B cell (primary cell): Measurements from ENCODE around the gene CCDC146. TPM values are rescaled to one million over a fixed set of nuclear protein-coding genes. Genes with fewer than 3 reads are reported as not detected.
"Not testable (repeated sequence)": the region's sequence is repeated elsewhere in the genome, so short reads cannot be mapped to it uniquely, and the experiment has no call there.

Experiments used
- ATAC-seq: fragments of 200-7000 bp; cut with Tn5 transposase; one replicate; pipeline ENCODE4 v1.10.0; 2021; ENCODE audit warnings: low read depth, mild to moderate bottlenecking, moderate number of reproducible peaks, moderate library complexity
- CTCF ChIA-PET: fragments of 350-600 bp; sonication (Branson Sonifier 250); formaldehyde crosslinking; loops from one replicate; lab custom pipeline; 2021; ENCODE audit warnings: antibody characterized with exemption, inconsistent platforms; lab: Charles Lee
- POLR2A ChIA-PET: fragments of 350-600 bp; sonication (Branson Sonifier 250); formaldehyde crosslinking; loops from one replicate; lab custom pipeline; 2021; ENCODE audit warnings: antibody characterized with exemption; lab: Charles Lee
- DNase-seq: peaks from one replicate; pipeline ENCODE4 v3.0.0; 2013
- H2AFZ ChIP-seq: 2 replicates; pipeline ENCODE4 v1.6.1; 2012; ENCODE audit warnings: mild to moderate bottlenecking, low read depth, low read length; ENCODE audit not compliant: insufficient read depth, poor library complexity, severe bottlenecking
- H3K27ac ChIP-seq, 2 donors: 1 replicate in 1 of 2; 2 replicates in 1 of 2; pipeline ENCODE4 v1.5.1; 2012 to 2013; ENCODE audit warnings: low read length in 2 of 2, mild to moderate bottlenecking in 2 of 2, moderate library complexity in 1 of 2
- H3K27me3 ChIP-seq, 4 experiments: fragments of 200-600 bp in 1 of 4; sonication (generic) in 1 of 4; replicated peaks in 1 of 4; 1 replicate in 2 of 4; 2 replicates in 2 of 4; pipeline versions ENCODE4 v1.6.1 to v1.7.0; 2013 to 2016; ENCODE audit warnings: low read length in 3 of 4, mild to moderate bottlenecking in 2 of 4, mixed read lengths in 1 of 4, moderate library complexity in 1 of 4; ENCODE audit not compliant: insufficient read depth in 4 of 4, control insufficient read depth in 3 of 4; ENCODE audit errors: control extremely low read depth in 1 of 4
- H3K36me3 ChIP-seq, 2 experiments: replicated peaks in 1 of 2; 1 replicate in 1 of 2; 2 replicates in 1 of 2; pipeline versions ENCODE4 v1.6.1 to v1.7.1; 2013; ENCODE audit warnings: low read length in 1 of 2; ENCODE audit not compliant: insufficient read depth in 2 of 2, control insufficient read depth in 1 of 2; ENCODE audit errors: control extremely low read depth in 1 of 2, extremely low read depth in 1 of 2
- H3K4me1 ChIP-seq, 2 donors: fragments of 200-600 bp in 1 of 2; sonication (generic) in 1 of 2; 1 replicate in 1 of 2; 2 replicates in 1 of 2; pipeline versions ENCODE4 v1.5.1 to v1.6.1; 2013 to 2017; ENCODE audit warnings: low read length in 2 of 2; ENCODE audit not compliant: control insufficient read depth in 2 of 2, insufficient read depth in 2 of 2
- H3K4me2 ChIP-seq: replicated peaks from 2 replicates; pipeline ENCODE3; 2012; ENCODE audit warnings: mild to moderate bottlenecking, low read depth, low read length; ENCODE audit not compliant: poor library complexity, severe bottlenecking
- H3K4me3 ChIP-seq, 5 experiments: fragments of 200-600 bp in 1 of 5; sonication (generic) in 1 of 5; 1 replicate in 3 of 5; 2 replicates in 2 of 5; pipeline versions ENCODE4 v1.5.1 to v1.7.0; 2011 to 2016; ENCODE audit warnings: low read length in 4 of 5, mild to moderate bottlenecking in 4 of 5, low read depth in 2 of 5, control low read depth in 1 of 5, moderate library complexity in 1 of 5; ENCODE audit not compliant: insufficient read depth in 1 of 5; ENCODE audit errors: control extremely low read depth in 1 of 5, extremely low read depth in 1 of 5
- H3K79me2 ChIP-seq: fragments of 200-600 bp; sonication (generic); one replicate; pipeline ENCODE4 v1.6.0; 2016; ENCODE audit warnings: low read length; ENCODE audit not compliant: control insufficient read depth, insufficient read depth
- H3K9ac ChIP-seq: fragments of 200-600 bp; sonication (generic); 2 replicates; pipeline ENCODE4 v1.6.1; 2017; ENCODE audit warnings: mild to moderate bottlenecking, low read length, moderate library complexity
- H3K9me3 ChIP-seq, 3 donors: one replicate each; pipeline versions ENCODE4 v1.6.1 to v1.7.1; 2013; ENCODE audit warnings: low read length in 2 of 3; ENCODE audit not compliant: control insufficient read depth in 2 of 3, insufficient read depth in 1 of 3; ENCODE audit errors: control extremely low read depth in 1 of 3
- H4K20me1 ChIP-seq: 2 replicates; pipeline ENCODE4 v1.6.0; 2012; ENCODE audit warnings: mild to moderate bottlenecking, low read length; ENCODE audit not compliant: insufficient read depth, control insufficient read depth, poor library complexity, severe bottlenecking
- H3K27ac Mint-ChIP-seq: one replicate; pipeline ENCODE4 v1.8.0; 2021; ENCODE audit warnings: mixed read lengths
- H3K27me3 Mint-ChIP-seq: one replicate; pipeline ENCODE4 v1.8.0; 2021; ENCODE audit warnings: mixed read lengths
- H3K4me1 Mint-ChIP-seq: one replicate; pipeline ENCODE4 v1.8.0; 2021; ENCODE audit warnings: mixed read lengths
- H3K4me3 Mint-ChIP-seq: one replicate; pipeline ENCODE4 v1.8.0; 2021; ENCODE audit warnings: mixed read lengths
- H3K9me3 Mint-ChIP-seq: one replicate; pipeline ENCODE4 v1.8.0; 2022; ENCODE audit warnings: mixed read lengths; ENCODE audit not compliant: insufficient read depth
- CTCF ChIP-seq: fragments of 200-600 bp; IDR thresholded peaks from one replicate; pipeline ENCODE4 v1.8.0; 2022; ENCODE audit warnings: antibody characterized with exemption, mild to moderate bottlenecking
- WGBS: methylation state at CpG from one replicate; pipeline ENCODE4 v1.1.5; 2013; ENCODE audit warnings: missing lambda C conversion rate; ENCODE audit not compliant: insufficient coverage; 5-methylcytosine and 5-hydroxymethylcytosine counted together
- intact Hi-C: fragments of 100-400 bp; cut with micrococcal nuclease; formaldehyde crosslinking; loops from one replicate; pipeline ENCODE4 v1.10.0; 2022
- polyA plus RNA-seq: library from polyadenylated mRNA; depleted of rRNA; stranded (reverse); fragments of >200 nt; gene quantifications from 2 replicates; pipeline ENCODE4 v1.2.3, GENCODE V29; 2012
- total RNA-seq, 2 donors: library from RNA; stranded (reverse); fragments of 120-200 nt in 1 of 2; gene quantifications; 1 replicate in 1 of 2; 2 replicates in 1 of 2; pipeline versions ENCODE4 v1.2.3 to v1.2.4, GENCODE V29; 2013 to 2022

Gene CCDC146
- total and polyA plus RNA-seq, 2 donors (not counting 1 experiment from before 2014, with no cell fraction given): 5.6 to 8.5 TPM

GRCh38 chr7:77157446-77157845 lies 35.0 kb downstream of the CCDC146 start:
- Histone ChIP-seq H3K4me2 (no peak overlapping the region), H3K9ac (no peak overlapping the region), H4K20me1 (no peaks in the 10 kb centered on the region), H3K4me3 (no peak overlapping the region), H3K27me3 (no peaks in the 10 kb centered on the region), H3K79me2 (no peaks in the 10 kb centered on the region), H3K36me3 (no peaks in the 10 kb centered on the region), H2AFZ (no peak overlapping the region), H3K27ac (no peak overlapping the region), H3K9me3 (no peaks in the 10 kb centered on the region), H3K4me1 (peaks cover 5 to 6% of the 10 kb centered on the region in 2 donors)
- DNase-seq: peak; percentile 16
- H3K9me3 Mint-ChIP-seq: no peaks in the 10 kb centered on the region
- H3K4me1 Mint-ChIP-seq: peaks cover 7% of the 10 kb centered on the region
- no peaks in the 10 kb centered on the region for H3K27me3 Mint-ChIP-seq
- H3K4me3 Mint-ChIP-seq: no peak overlapping the region
- no CpG with 5 or more reads among the region's 1 CpG for whole genome bisulfite sequencing
- intact Hi-C loops: no loop called here
- ChIA-PET POLR2A (no interaction called here), CTCF (no interaction called here)
- no peak for TF ChIP-seq CTCF
- ATAC-seq: peak; percentile 28
- peak overlapping the region; percentile 12 for H3K27ac Mint-ChIP-seq

GRCh38 chr7:77171073-77171472 lies 48.7 kb downstream of the CCDC146 start:
- H3K36me3 ChIP-seq, H2AFZ ChIP-seq, CTCF ChIA-PET, H3K4me3 ChIP-seq, H3K4me2 ChIP-seq, POLR2A ChIA-PET, ATAC-seq, H3K27me3 Mint-ChIP-seq, intact Hi-C loops, DNase-seq, H3K9me3 ChIP-seq, H3K9ac ChIP-seq, H3K4me1 Mint-ChIP-seq, H4K20me1 ChIP-seq, H3K27ac Mint-ChIP-seq, H3K4me3 Mint-ChIP-seq, H3K27me3 ChIP-seq, H3K79me2 ChIP-seq, H3K9me3 Mint-ChIP-seq, H3K27ac ChIP-seq, H3K4me1 ChIP-seq: not testable (repeated sequence)
- 100% methylated on average over 3 of the region's 4 CpGs for WGBS

GRCh38 chr7:77172437-77173172 lies 50.2 kb downstream of the CCDC146 start:
- H3K4me3 Mint-ChIP-seq, H3K9me3 ChIP-seq, CTCF ChIA-PET: not testable (repeated sequence)

More at GRCh38 chr7:77172437-77173172, 50.2 kb downstream of the CCDC146 start:
- POLR2A ChIA-PET, H3K4me3 ChIP-seq, H2AFZ ChIP-seq, H3K36me3 ChIP-seq, H4K20me1 ChIP-seq, H3K27me3 ChIP-seq, H3K9ac ChIP-seq, H3K79me2 ChIP-seq, intact Hi-C loops, ATAC-seq, H3K27ac ChIP-seq, H3K4me2 ChIP-seq, H3K9me3 Mint-ChIP-seq, H3K27ac Mint-ChIP-seq, H3K4me1 ChIP-seq, DNase-seq, H3K27me3 Mint-ChIP-seq, H3K4me1 Mint-ChIP-seq: not testable (repeated sequence)
- no CpG with 5 or more reads among the region's 6 CpGs for WGBS
